HPDE6-E6E7 (cell line): ENCODE measurements around the gene MAP2K1.
"Not testable (repeated sequence)": the region's sequence is repeated elsewhere in the genome, so short reads cannot be mapped to it uniquely, and the experiment has no call there.

ENCODE experiments used
- DNase-seq: peaks from one replicate; pipeline ENCODE4 v3.0.0; 2011; ENCODE audit warnings: missing footprints; ENCODE audit errors: extremely low spot score

Gene MAP2K1

DNA sequence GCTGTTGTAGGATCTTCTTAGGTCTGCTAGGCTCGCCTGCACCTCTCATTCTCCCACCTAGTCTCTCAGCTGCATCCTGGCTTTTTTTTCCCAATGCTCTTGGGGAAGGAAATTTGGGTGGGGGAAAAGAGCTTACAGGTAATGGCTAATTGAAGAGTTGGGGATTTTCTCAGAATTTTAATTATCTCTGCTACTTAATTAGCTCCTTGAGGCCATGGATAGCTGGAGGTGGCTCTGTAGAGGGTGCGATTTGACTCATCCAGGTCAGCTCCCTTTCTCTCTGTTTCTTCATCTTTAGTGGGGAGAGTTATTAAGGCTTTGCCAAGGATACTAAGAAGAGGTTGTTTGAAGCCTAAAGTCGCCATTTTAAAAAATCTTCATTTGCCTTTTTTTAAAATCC, 88.3 kb downstream of the MAP2K1 start:
- DNase-seq: no peak

DNA sequence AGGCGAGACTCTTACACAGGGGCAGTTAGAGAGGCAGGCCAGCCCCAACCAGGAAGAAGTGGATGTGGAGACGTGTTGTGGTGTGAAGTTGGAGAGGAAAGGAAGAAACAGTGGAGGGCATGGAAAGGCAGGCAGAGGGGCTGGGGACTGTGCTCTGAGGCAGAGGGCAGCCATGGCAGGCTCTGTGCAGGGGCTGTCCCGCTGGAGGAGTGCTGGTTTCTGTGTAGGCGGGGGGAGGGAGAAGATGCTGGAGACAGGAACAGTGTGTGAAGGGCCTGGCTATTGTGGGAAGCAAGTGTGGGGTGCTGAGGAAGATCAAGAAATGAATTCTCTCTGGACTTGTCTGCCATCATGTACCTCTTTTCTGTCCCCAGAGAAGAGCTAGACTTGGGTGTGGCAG, 89.8 kb downstream of the MAP2K1 start:
- DNase-seq: no peak

DNA sequence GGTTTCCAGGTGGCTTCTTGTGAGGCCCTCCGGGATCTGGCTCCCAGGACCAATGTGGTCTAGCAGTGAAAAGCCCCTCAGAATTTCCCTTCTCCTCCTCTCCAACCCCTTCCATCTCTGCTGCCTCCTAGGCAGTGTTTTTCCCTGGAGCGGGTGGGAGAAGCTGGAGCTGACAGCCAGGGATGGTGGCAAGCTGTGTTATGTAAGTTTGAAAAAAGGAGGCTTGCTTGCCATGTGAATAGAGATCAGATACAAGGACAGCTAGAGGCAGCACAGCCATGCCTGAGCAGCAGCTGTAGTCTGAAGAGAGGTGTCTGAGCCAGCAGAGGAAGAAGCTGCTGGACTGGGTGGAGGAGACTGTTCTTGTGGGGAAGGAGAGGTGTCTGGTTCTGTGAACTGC, 90.3 kb downstream of the MAP2K1 start:
- no peak for DNase-seq

DNA sequence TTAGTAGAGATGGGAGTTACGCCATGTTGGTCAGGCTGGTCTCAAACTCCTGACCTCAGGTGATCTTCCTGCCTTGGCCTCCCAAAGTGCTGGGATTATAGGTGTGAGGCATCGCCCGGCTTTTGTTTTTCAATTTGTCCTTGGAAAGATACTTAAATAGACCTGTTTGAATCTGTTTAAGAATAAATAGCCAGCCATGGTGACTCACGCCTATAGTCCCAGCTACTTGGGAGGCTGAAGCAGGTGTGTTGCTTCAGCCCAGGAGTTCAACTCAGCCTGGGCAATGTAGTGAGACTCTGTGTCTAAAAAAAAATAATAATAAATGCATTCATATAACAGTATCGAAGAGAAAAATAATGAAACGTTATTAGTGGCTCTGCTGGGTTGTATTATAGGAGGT, 93.6 kb downstream of the MAP2K1 start:
- DNase-seq: no peak

DNA sequence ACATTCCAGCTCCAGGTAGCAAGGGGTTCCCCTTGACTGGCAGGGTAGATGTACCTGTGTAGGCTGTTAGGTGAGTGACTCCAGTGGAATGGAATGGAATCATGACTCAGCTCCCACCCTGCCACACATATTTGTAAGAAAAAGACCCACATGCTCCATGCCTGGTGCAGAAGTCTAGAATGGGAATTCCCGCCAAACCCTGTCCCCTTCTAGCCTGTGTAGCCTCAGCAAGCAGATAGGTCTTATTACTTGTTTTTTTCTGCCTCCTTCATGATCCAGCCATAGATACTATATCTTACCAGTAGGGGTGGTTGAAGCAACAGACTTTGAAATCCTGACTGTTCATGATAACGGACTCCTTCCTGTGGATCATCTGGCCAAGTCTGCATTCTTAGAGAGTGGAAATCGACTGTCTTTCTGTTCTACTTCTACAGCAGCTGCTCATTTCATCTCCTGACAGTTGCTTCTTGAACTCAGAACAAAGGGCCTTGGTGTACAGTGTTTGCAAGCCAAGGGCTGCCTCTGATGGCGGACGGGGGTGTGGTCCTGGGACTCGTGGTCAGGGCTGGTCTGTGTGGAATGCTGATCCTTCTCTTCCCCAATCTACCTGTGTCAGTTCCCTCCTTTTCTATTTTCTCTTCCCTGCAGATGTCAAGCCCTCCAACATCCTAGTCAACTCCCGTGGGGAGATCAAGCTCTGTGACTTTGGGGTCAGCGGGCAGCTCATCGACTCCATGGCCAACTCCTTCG, 94.6 kb downstream of the MAP2K1 start:
- DNase-seq: peak; percentile 87

DNA sequence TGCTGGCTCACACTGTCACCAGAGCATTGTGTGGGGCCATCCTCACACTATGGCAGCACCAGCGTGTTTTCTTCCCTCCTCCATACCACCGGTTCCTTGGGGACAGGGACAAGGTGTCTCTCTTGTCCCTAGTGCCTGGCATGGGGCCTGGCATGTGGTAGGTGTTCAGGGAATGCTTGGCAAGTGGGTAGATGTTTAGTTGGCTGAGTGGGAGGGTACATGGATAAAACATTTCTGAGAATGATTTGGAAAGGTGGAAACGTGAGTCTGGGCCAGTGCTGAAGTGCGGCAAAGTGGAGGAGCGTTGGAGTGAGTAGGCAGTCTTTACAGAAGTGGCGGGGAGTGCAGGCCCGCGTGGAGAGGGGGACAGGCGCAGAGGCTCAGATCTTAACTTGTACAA, 95.8 kb downstream of the MAP2K1 start:
- no peak for DNase-seq

DNA sequence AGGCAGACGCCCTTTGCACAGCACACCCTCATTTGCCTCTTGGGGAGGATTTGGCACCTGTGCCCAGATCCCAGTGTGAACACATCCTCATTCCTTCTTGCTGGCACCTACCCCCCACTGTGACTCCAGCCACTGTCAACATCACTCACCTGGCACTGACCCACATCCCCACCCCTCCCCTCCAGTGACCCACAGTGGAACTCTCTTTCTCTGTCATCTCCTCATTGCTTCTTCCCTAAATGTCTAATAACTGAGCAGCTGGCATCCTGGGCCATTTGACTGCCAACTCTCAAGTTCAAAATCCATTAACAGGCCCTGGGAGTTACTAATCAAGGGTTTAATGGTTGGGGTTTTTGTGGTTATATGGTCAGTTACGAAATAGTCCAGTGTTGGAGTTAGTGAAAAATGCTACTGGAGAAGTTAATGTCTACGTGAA, 96.4 kb downstream of the MAP2K1 start:
- no peak for DNase-seq

DNA sequence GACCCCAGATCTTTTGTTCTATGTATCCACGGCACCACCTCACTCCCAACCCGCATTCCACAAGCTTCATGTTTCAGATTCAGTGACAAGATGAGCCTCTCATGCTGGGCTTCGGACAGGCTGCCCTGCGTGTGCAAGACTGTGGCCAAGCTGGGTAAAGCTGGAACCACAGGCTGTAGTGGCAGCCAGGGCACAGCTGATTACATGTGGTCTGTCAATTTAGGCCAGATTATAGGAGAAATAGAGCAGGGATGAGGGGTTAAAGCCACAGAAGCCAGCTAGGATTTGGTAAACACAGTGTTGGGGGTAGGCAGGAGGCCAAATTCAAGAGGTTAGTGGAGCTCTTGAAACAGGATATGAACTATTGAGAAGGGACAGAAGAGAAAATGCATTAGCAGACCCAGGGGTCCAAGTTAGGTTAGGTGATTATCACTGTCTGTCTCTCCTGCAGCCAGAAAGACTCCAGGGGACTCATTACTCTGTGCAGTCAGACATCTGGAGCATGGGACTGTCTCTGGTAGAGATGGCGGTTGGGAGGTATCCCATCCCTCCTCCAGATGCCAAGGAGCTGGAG, 97.9 kb downstream of the MAP2K1 start:
- no peak for DNase-seq

DNA sequence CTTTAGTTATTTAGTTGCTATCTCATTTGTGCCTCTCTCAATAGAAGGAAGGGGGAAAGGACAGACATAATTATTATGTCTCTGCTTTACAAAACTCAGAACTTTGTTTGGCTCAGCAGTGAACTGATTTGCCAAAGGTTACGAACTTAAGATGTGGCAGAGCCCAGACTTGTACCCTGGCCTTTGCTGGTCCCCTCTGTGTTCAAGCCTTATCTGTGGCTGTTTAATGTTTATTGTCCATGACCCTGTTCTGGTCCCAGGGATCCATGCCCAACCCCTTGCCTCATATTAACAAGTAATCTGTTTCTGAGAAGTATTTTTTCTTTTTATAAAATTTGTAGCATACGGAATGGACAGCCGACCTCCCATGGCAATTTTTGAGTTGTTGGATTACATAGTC, 100.2 kb downstream of the MAP2K1 start:
- DNase-seq: no peak

DNA sequence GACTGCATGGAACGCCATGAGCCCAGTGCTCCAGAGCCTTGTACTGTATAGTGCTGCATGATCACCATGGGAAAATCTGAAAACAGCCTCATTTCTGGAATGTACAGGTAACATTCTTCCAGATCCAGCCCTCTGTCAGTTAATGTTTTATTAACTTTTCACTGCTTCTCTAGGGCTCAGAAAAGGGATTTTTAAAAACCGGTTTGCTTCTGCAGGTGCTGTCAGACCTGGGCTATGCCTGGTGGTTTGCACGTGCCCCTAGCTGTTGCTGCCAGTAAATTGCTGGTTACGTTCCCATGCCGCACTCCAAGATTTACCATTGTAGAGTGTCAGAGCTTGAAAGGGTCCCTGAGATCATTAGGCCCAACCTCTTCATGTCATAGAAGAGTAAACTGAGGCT, 101.8 kb downstream of the MAP2K1 start:
- no peak for DNase-seq

DNA sequence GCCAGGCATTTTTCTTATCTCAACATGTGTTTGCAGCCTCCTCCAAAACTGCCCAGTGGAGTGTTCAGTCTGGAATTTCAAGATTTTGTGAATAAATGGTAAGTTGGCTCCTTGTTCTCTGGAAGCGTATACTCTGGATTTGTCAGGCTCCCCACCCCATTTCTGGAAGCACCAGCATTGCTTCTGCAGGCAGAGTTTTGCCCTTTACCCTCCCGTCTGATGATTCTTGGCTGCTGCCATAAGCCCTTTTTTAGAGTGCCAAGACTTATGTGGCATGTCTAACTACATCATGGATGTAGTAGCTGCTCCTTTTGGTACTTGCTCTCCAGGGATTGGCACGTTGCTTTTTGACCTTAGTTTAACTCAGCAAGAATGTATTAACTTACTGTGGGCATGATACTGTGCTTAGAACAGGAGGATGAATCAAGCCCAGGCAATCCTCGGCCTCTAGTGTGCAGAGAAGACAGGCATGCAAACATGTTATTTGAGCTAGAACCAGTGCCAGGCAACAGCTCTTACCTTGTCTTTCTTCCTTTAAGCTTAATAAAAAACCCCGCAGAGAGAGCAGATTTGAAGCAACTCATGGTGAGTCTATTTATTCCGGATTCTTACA, 102.6 kb downstream of the MAP2K1 start:
- DNase-seq: no peak

DNA sequence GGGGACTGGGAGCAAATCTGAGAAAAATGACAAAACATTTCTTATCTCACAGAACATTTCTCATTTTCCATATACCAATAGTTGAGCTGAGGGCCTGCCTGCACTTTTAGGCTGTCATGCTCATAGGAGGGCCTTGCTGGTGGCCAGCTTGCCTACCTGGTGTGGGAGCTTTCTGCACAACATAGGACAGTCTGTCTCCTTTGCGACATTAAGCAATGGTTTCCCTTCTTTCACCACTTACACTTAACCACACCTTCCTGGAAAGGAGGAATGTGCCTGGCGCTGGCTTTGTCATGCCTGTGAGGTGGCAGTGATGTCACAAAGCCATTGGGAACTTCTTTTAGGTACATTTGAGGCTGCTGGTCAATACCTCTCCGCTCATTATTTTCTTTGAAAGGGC, 105.1 kb downstream of the MAP2K1 start:
- no peak for DNase-seq

DNA sequence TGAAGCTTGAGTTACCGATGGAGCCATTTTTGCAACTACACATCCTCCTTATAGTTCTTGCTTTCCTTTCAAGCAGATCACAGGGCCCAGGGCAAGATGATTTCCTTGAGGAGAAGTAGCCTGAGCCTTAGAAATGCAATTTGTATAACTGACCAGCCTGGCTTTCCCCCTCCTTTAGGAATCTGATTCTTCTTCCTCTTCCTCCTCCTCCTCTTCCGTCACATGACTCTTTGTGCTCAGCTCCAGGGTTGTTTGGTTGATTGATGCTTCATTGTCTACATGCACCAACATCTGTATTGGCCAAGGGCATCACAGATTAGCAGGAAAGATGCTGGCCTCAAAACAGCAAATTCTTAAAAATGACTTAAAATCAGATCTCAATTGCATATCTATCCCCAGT, 107.5 kb downstream of the MAP2K1 start:
- DNase-seq: no peak

DNA sequence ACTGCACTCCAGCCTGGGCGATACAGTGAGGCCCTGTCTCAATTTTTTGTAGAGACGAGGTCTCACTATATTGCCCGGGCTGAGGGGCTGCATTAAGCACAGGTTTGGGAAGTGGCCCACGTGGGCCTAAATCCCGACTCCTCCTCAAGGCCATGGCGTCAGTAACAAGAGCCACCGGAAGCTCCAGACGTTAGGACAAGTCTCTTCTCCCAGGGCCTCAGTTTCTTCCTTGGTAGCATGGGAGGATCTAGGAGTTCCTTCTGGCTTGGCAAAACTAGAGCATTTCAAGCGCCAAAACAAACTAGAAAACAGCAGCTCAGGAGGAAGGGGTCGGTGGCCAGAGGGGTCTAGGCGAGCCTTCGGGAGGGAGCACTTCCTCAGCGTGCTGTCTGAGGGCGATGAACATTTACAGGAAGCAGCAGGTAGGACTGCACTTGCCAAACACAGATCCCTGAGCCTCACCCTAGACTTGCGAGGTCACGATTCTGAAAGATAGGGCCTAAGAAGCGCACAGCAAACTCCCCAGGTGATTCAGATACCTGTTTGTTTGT, 110.3 kb downstream of the MAP2K1 start:
- DNase-seq: no peak

DNA sequence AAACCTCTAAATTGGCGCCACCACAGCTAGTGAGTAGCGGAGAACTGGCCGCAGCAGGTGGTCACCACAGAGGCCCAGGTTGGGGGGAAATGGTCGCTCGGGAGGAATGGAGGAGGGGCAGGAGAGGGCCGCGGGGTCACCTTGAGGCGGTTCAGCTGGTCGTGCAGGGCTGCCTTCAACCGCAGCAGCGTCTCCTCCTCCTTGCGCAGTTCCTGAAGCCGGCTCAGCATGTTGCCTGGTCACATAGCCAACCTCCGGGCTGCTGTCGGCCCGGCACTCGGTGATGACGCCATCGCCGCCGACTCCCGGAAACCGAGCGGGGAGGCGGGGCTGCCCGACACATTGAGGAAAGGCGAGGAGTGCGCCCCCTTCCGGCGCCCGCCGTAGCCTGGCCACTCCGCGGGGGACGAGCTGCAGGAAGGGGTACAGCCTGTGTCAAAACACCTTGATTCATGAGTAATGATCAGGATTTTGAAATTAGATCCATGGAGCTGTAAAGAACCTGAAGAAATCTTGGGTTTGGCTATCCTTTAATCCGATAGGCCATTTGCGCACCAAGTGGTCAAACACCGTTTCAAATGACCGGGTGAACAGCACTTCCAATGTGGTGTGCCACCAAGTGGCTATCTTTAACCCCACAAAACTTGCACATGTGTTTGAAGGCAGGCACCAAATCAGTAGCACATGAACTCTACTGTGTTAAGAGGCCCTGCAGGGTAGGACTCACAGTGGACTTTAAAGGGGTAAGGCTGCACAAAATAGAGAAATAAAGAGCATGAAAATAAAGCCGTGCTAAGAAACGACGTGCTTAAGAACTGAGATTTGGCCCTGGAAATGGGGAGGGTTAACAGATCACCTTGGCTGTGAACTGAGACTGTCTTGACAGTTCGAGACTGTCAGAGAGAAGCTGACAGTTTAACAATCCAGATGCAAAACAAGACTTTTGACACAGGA, 111.1 kb downstream of the MAP2K1 start, which contains the start of gene SNAPC5:
Gene SNAPC5, minus strand, starts transcription at position 261 of the 954 bp plus-strand sequence. Its CDS starts 31 bp downstream, at position 230.
- DNase-seq: peak; percentile 86

DNA sequence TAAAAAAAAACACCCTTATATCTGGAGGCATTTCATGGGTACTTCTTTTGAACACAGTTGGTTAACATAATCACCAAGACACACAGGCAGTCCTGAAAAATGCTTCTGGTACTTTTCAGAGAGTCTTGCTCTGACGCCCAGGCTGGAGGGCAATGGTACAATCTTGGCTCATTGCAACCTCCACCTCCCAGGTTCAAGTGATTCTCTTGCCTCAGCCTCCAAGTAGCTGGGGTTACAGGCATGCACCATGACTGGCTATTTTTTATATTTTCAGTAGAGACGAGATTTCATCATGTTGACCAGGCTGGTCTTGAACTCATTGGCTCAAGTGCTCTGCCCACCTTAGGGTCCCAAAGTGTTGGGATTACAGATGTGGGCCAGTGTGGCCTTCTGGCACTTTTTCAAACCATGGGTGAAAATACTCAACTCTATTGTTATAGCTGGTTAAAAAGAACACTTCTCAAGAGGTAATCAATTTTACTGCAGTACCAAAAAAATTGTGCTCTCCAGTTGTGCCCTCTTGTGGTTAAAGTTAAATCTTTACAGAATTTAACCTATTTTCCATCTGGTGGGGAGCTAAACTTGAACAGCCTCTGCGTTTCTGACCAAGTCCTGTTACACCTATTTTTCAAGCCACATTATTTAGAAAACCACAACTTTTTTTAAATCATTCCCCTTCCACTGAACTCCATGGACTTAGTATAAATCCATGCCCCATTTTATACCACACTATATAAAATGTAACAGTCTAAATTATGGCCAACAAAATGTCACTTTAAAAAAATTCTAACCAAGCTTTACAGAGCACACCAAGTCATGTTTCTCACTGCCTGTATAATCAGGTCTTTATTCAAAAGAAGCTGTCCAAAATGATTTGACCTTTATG, 112.0 kb downstream of the MAP2K1 start:
- DNase-seq: no peak

DNA sequence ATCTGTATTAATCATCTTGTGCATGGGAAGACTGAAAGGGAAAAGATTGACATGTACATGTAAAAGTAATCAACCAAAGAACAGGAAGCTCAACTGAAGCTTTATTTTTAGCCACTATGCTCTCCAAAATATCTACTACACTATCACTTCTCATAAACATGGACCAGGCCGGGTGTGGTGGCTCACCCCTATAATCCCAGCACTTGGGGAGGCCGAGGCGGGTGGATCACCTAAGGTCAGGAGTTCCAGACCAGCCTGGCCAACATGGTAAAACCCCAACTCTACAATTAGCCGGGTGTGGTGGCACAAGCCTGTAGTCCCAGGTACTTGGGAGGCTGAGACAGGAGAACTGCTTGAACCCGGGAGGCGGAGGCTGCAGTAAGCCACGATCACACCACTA, 113.6 kb downstream of the MAP2K1 start:
- DNase-seq: not testable (repeated sequence)

DNA sequence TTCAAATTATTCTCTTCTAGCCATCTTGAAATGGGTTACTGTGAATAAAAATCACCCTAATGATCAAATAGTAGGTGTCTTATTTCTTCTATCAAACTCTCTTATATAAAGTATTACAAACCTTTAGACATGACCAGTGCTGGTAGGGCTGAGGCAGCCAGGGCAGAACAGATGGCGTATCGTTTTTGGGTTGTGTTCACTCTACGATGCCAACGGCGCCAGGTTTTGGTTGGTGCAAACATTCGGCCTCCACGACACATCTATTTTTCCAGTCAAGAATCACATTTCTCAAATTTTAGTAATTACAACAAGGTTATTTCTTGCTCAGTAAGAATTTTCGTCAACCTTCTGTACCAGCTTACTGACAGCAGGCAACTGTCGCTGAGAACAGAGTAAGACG, 115.8 kb downstream of the MAP2K1 start:
- no peak for DNase-seq

DNA sequence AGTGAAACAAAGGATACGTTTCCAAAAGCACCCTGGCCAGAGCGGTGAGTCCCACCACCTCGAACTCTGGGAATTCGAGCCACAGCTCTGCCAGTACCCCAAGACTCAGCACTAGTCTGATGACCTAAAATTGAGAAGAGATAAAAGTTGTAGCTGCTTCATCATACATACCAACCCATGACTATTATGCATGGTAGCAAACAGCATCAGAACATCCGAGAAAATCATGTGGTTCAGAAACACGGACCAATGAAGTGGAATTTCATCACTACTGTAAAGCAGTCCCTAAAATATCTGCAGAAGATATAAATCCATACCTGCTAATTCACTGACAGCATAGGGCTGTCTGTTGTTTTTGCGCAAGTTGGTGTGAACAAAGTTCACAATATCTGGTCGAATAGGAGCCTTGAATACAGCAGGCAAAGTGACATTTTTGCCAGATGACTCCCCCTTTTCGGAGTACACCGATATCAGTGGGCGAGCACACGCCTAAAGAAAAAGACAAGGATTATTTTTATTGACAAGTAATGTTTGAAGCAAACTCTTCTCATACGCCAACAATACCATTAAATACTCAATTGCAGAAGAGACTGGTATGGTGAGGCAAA, 116.4 kb downstream of the MAP2K1 start:
- not testable (repeated sequence) for DNase-seq
